Esophagus muscularis mucosa (tissue), 3 donors: ENCODE measurements around the gene FOXO3B.
"Not testable (repeated sequence)": the region's sequence is repeated elsewhere in the genome, so short reads cannot be mapped to it uniquely, and the experiment has no call there.

ENCODE experiments used
- POLR2AphosphoS5 ChIP-seq, 2 donors: sonication (generic); formaldehyde crosslinking; IDR thresholded peaks; one replicate each; pipeline ENCODE4 v1.6.1; 2017; ENCODE audit warnings: antibody characterized with exemption in 2 of 2
- TF ChIP-seq, protein P1 (sequence below), 3 experiments: fragments of 200-600 bp in 2 of 3; fragments of 450-650 bp in 1 of 3; sonication (generic) in 2 of 3; IDR thresholded peaks; one replicate each; pipeline ENCODE4 v1.5.1; 2017 to 2019; ENCODE audit warnings: antibody characterized with exemption in 3 of 3, mild to moderate bottlenecking in 2 of 3, moderate library complexity in 1 of 3

DNA sequence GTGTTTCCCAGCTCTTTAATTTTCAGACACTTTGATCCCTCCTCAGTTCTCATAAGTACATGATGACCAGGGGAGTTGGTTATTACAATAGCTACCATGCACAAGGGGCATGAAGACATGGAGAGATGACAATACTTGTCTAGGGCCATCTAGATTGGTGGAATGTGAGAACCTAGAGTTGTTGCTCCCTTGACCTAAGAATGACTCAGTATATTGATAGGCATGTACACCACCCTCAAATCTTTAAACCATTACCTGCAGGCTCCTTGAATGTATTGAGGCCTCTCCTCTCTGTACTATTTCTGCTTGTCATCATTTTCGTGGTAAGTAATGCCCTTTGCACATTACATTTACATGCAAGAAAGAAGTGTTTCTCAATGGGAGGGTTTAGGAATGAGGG lies 41.4 kb upstream of the FOXO3B start:
- TF ChIP-seq POLR2AphosphoS5 (IDR thresholded peaks at IDR 0.05) = not testable (repeated sequence)
- TF ChIP-seq, protein P1, sequence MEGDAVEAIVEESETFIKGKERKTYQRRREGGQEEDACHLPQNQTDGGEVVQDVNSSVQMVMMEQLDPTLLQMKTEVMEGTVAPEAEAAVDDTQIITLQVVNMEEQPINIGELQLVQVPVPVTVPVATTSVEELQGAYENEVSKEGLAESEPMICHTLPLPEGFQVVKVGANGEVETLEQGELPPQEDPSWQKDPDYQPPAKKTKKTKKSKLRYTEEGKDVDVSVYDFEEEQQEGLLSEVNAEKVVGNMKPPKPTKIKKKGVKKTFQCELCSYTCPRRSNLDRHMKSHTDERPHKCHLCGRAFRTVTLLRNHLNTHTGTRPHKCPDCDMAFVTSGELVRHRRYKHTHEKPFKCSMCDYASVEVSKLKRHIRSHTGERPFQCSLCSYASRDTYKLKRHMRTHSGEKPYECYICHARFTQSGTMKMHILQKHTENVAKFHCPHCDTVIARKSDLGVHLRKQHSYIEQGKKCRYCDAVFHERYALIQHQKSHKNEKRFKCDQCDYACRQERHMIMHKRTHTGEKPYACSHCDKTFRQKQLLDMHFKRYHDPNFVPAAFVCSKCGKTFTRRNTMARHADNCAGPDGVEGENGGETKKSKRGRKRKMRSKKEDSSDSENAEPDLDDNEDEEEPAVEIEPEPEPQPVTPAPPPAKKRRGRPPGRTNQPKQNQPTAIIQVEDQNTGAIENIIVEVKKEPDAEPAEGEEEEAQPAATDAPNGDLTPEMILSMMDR (IDR thresholded peaks at IDR 0.05) = not testable (repeated sequence)
